Spinal cord (tissue), 10 donors: ENCODE results near the gene EPS8. TPM values are rescaled to one million over a fixed set of nuclear protein-coding genes. Genes with fewer than 3 reads are reported as not detected.

Experiments
- DNase-seq, 6 donors: peaks; one replicate each; pipeline versions ENCODE4 v3.0.0 to v3.0.0-alpha.2; 2013 to 2015; ENCODE audit warnings: low spot score in 6 of 6, low read depth in 4 of 6
- H3K27ac ChIP-seq: one replicate; pipeline ENCODE4 v1.5.1; 2013; ENCODE audit warnings: low read depth, low read length, control low read depth
- H3K27me3 ChIP-seq: one replicate; pipeline ENCODE4 v1.6.1; 2013; ENCODE audit warnings: low read length; ENCODE audit not compliant: control insufficient read depth, insufficient read depth
- H3K36me3 ChIP-seq: one replicate; pipeline ENCODE4 v1.6.1; 2013; ENCODE audit warnings: low read length; ENCODE audit not compliant: control insufficient read depth, insufficient read depth
- H3K4me1 ChIP-seq: one replicate; pipeline ENCODE4 v1.6.1; 2013; ENCODE audit warnings: low read length; ENCODE audit not compliant: control insufficient read depth, insufficient read depth
- H3K4me3 ChIP-seq: one replicate; pipeline ENCODE4 v1.5.1; 2013; ENCODE audit warnings: low read depth, low read length, control low read depth
- H3K9me3 ChIP-seq: one replicate; pipeline ENCODE4 v1.6.1; 2013; ENCODE audit warnings: low read length; ENCODE audit not compliant: control insufficient read depth, insufficient read depth
- WGBS: methylation state at CpG from one replicate; pipeline ENCODE4 v1.1.5; 2013; ENCODE audit warnings: missing lambda C conversion rate; ENCODE audit not compliant: insufficient coverage; 5-methylcytosine and 5-hydroxymethylcytosine counted together
- polyA plus RNA-seq, 2 donors: library from polyadenylated mRNA; unstranded; fragments of 120-200 nt; gene quantifications; one replicate each; pipeline ENCODE4 v1.2.1, GENCODE V29; 2013; ENCODE audit not compliant: insufficient read length in 2 of 2
- total RNA-seq, 2 donors: library from RNA; depleted of rRNA in 1 of 2; stranded (reverse); fragments of 120-200 nt in 1 of 2; fragments of >200 nt in 1 of 2; gene quantifications; one replicate each; pipeline versions ENCODE4 v1.2.3 to v1.2.4, GENCODE V29; 2013 to 2014
- donor health status: healthy.

The EPS8 gene
- total and polyA plus RNA-seq, 4 donors: 63.1 to 84.1 (median 73.7) TPM

DNA sequence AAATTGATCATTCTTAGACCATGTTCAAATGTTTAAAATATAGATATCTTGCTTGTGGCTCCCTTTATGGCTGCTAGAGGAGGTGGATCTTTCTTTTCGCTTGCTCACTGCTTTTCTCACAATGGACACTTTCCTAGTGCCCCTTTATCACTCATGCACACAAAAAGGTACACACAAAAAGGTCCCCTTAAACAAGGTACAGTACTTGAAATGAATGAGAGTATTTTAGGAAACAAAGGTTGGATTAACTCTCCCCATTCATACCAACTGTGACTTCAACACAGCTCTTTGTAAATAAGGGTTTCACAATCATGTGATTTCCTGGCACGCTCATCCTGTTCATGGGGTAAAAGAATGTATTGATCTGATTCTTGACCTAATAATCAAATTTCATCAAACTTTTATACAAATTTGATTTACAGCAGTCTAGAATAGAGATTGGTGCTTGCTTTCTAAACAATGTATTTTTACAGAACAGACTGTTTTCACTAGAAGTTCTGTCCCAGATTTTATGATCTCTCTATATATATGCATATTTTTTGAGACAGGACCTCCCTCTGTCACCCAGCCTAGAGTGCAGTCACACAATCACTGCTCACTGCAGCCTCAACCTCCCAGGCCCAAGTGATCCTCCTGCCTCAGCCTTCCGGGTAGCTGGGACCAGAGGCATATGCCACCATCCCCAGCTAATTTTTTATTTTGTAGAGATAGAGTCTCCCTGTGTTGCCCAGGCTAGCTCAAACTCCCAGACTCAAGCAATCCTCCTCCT is 34.4 kb upstream of the EPS8 start:
- H3K4me3 ChIP-seq: no peak overlapping the region
- DNase-seq: no peak
- H3K27me3 ChIP-seq: no peaks in the 10 kb centered on the region
- no CpG with 5 or more reads among the region's 3 CpGs for WGBS
- no peak overlapping the region for H3K27ac ChIP-seq
- no peaks in the 10 kb centered on the region for H3K36me3 ChIP-seq
- no peaks in the 10 kb centered on the region for H3K4me1 ChIP-seq
- H3K9me3 ChIP-seq: peaks cover 2% of the 10 kb centered on the region

DNA sequence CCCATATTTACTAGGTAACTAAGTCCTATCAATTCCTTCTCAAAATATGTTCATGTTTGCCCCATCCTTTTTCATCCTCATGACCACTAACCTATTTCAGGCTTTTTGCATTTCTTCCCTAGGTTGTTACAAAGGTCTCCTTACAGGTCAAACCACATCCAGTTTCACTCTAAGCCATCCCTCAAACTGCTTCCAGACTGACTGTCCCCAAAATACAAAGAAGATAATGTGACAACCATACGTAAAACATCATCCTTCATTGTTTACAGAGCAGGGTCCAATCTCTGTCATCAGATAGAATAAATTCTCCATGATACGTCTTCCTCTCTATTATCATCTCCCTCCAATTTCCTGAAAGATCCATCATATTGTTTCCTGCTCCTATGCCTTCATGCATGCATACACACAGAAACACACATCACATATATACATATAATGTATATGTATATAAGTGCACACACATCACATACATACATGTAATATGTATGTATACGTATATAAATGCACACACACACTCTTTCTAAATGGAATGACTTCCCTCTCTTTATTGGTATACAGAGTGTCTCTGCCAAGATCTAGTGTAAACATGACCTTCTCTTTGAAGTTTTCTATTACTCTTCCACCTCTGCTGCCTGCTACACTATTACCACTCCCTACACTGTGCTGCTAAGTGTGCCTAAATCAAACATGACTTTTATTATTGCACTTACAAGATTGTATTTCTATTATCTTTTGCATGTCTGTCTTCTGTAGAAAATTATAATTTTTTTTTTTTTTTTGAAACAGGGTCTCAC is 30.7 kb upstream of the EPS8 start:
- 100% methylated on average over 1 of the region's 3 CpGs for WGBS
- H3K36me3 ChIP-seq: no peaks in the 10 kb centered on the region

DNA sequence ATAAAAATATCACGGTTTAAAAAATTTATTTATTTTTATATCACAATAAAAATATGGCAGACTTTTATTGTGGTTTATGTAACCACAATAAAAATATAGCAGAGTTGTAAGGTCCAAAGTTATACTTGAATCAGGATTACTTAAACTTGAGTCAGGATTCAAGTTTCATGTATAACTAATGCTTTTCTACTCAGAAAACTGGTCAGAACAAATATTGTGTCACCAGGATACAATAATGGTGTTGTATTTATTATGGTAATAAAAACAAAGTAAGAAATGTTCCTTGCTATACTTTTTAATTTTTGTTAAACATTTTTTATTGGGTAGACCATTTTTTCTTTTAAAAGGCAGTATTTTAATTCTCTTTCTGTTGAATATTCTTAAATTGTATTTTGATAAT is 29.2 kb upstream of the EPS8 start:
- WGBS: no CpG with 5 or more reads among the region's 1 CpG
- Histone ChIP-seq H3K27me3 (no peaks in the 10 kb centered on the region), H3K9me3 (no peaks in the 10 kb centered on the region), H3K4me3 (no peak overlapping the region), H3K36me3 (no peaks in the 10 kb centered on the region), H3K4me1 (no peaks in the 10 kb centered on the region), H3K27ac (no peak overlapping the region)
- no peak for DNase-seq

More for the DNA sequence above, 30.7 kb upstream of the EPS8 start:
- H3K4me3 ChIP-seq: no peak overlapping the region
- no peak overlapping the region for H3K27ac ChIP-seq
- H3K9me3 ChIP-seq: no peaks in the 10 kb centered on the region
- H3K4me1 ChIP-seq: no peaks in the 10 kb centered on the region
- DNase-seq: no peak
- H3K27me3 ChIP-seq: no peaks in the 10 kb centered on the region

DNA sequence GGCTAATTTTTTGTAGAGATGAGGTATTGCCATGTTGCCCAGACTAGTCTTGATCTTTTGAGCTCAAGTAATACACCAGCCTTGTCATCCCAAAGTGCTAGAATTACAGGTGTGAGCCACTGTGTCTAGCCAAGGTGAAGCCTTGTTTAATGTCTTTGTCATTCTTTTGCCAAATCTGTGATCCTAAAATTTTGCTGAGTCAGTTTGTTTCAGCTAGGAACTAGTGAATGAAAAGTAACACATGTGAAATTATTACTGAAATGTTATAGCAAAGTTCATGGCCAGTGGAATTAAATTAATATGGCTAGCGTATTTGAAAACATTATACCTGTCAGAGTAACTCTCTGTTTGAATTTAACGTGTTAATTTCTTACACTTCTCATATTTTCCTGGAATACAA is 26.5 kb upstream of the EPS8 start:
- no peaks in the 10 kb centered on the region for H3K27me3 ChIP-seq
- WGBS: no CpG with 5 or more reads among the region's 2 CpGs
- no peak overlapping the region for H3K4me3 ChIP-seq
- H3K4me1 ChIP-seq: no peaks in the 10 kb centered on the region
- no peak for DNase-seq
- no peak overlapping the region for H3K27ac ChIP-seq
- H3K36me3 ChIP-seq: no peaks in the 10 kb centered on the region
- no peaks in the 10 kb centered on the region for H3K9me3 ChIP-seq

DNA sequence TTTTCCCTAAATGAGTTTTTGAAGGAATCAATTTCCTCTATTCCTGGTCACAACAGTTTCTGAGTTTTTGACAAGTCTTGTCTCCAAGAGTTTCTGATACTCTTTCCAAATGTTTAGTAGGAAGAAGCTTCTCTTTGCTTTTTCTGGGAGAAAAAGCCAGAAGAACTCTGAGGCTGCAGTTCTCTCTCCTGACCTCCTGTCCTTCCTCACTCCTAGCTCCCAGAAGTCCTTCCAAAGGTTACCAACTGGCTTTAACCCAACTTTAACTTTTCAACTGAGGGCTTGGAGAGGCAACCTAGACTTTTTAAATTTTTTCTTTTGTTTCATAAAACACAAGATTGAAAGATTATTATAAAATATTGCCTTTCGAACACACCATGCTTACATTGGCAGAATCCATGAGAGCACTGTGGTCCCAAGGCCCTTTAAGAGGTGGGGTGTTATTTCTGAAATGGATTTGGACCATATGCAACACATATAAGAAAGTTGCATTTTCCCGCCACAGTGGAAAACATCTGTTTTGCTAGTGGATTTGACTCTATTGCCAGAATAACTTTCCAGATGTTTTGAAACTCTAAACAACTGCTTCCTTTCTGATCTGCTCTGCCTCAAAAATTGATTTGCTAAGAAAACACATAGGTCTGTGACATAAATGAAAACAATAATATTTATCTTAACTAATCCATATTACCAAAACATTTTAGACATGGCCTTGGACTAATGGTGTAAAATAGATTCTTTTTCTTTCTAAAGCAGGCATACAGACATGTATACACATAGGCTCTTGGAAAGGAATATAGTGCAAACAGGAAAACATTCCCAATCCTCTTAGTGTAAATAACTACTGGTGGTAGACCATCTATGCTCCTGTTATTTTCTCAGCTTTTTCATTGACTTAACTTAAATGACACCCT is 22.3 kb upstream of the EPS8 start:
- Histone ChIP-seq H3K36me3 (no peaks in the 10 kb centered on the region), H3K4me1 (no peaks in the 10 kb centered on the region), H3K4me3 (no peak overlapping the region), H3K9me3 (no peaks in the 10 kb centered on the region), H3K27ac (peak overlapping the region; percentile 10), H3K27me3 (no peaks in the 10 kb centered on the region)
- WGBS: no CpG with 5 or more reads among the region's 2 CpGs
- DNase-seq: peak in 1 of 6 donors; percentile 27

DNA sequence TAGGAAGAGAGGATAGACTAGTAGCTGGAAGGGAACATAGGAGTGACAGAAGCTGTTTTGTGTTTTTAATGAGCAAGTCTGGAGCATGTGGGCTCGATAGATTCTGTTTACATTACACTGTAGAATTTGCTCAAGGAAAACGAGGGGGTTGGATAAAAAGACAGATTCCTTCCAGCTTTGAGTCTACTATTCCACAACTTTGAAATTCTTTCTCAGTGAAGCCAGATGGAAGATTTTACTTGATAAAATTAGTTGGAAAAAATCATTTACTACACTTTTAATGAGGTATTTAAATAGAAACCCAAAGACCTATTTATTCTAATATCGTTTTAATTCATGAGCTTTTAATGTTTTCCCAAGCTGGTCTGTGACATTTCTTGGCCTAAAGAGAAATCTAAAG is 19.5 kb upstream of the EPS8 start:
- no peak overlapping the region for H3K4me3 ChIP-seq
- peak in 1 of 6 donors; percentile 84 for DNase-seq
- H3K27ac ChIP-seq: no peak overlapping the region
- no peaks in the 10 kb centered on the region for H3K36me3 ChIP-seq
- no peaks in the 10 kb centered on the region for H3K4me1 ChIP-seq
- H3K9me3 ChIP-seq: no peaks in the 10 kb centered on the region
- H3K27me3 ChIP-seq: no peaks in the 10 kb centered on the region
- WGBS: no CpG with 5 or more reads among the region's 3 CpGs

DNA sequence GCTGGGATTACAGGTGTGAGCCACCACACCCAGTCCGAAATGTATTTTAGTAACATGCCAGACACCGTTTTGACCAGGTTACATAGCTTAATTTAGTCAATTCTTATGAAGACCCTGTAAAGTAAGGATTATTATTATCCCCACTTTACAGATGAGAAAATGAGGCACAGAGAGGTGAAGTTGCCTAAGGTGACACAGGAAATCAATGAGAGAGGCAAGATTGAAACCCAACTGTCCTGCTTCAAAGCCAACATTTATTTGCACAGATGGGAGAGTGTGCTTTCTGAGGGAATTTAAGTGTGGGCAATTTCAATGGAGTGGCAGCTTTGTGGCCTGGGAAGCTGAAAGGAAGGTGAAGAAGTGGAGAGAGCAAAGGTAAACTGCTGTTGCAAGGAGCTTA is 19.1 kb upstream of the EPS8 start:
- Histone ChIP-seq H3K27me3 (no peaks in the 10 kb centered on the region), H3K27ac (no peak overlapping the region), H3K36me3 (no peaks in the 10 kb centered on the region), H3K4me3 (no peak overlapping the region), H3K9me3 (no peaks in the 10 kb centered on the region), H3K4me1 (no peaks in the 10 kb centered on the region)
- no peak for DNase-seq
- WGBS: no CpG with 5 or more reads among the region's 2 CpGs

DNA sequence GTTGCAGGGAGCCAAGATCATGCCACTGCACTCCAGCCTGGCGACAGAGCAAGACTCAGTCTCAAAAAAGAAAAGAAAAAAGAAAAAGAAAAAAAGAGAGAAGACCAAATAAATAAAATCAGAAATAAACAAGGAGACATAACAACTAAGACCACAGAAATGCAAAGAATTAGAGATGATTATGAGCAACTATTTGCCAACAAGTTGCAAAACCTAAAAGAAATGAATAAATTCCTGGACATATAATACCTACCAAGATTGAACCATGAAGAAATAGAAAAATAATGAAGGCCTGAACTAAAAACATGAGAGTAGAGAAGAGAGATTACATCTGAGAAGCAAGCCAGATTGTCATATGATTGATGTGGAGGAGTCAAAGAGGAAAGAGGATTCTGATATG is 17.6 kb upstream of the EPS8 start:
- no peak for DNase-seq
- Histone ChIP-seq H3K27ac (no peak overlapping the region), H3K9me3 (no peaks in the 10 kb centered on the region), H3K4me3 (no peak overlapping the region), H3K36me3 (no peaks in the 10 kb centered on the region), H3K4me1 (no peaks in the 10 kb centered on the region), H3K27me3 (no peaks in the 10 kb centered on the region)
- WGBS: no CpG with 5 or more reads among the region's 1 CpG
